ENCODE data around the gene NFU1.

DNA sequence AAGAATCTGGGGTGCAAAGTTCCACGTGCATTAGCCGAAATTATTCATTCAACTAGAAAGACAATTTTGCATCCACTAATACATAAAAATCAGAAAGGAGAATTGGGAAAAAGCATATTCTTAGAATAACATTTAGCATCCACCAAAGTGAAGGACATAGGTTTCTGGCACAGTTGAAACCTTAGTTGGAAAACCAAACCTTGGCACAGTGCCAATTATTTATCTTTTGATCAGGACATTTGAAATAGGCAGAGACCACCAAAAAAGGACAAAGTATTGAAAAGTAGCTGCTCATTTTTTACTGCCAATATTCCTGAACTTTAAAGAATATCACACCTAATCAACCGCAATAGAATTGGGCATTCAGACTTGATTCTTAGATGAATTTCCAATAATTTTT, 25.5 kb upstream of the NFU1 start:
- TF ChIP-seq, protein P1, sequence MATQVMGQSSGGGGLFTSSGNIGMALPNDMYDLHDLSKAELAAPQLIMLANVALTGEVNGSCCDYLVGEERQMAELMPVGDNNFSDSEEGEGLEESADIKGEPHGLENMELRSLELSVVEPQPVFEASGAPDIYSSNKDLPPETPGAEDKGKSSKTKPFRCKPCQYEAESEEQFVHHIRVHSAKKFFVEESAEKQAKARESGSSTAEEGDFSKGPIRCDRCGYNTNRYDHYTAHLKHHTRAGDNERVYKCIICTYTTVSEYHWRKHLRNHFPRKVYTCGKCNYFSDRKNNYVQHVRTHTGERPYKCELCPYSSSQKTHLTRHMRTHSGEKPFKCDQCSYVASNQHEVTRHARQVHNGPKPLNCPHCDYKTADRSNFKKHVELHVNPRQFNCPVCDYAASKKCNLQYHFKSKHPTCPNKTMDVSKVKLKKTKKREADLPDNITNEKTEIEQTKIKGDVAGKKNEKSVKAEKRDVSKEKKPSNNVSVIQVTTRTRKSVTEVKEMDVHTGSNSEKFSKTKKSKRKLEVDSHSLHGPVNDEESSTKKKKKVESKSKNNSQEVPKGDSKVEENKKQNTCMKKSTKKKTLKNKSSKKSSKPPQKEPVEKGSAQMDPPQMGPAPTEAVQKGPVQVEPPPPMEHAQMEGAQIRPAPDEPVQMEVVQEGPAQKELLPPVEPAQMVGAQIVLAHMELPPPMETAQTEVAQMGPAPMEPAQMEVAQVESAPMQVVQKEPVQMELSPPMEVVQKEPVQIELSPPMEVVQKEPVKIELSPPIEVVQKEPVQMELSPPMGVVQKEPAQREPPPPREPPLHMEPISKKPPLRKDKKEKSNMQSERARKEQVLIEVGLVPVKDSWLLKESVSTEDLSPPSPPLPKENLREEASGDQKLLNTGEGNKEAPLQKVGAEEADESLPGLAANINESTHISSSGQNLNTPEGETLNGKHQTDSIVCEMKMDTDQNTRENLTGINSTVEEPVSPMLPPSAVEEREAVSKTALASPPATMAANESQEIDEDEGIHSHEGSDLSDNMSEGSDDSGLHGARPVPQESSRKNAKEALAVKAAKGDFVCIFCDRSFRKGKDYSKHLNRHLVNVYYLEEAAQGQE (IDR thresholded peaks at IDR 0.05; ENCODE audit: insufficient read depth in 1 of 2, low read depth in 2 of 2, low read length in 2 of 2): no peak
- no peak for TF ChIP-seq POLR2AphosphoS5 (IDR thresholded peaks at IDR 0.05; ENCODE audit: low read depth, low read length)

Data from PFSK-1 (cell line).